PC-3 (cell line): ENCODE measurements around the gene PTGS2.

Source experiments
- EZH2 ChIP-seq: fragments of 300-600 bp; sonication (generic); IDR thresholded peaks from one replicate; pipeline ENCODE4 v1.6.1; 2017; ENCODE audit warnings: antibody characterized with exemption, mild to moderate bottlenecking, low read length; ENCODE audit not compliant: unreplicated experiment
- EZH2phosphoT487 ChIP-seq: fragments of 300-600 bp; sonication (generic); IDR thresholded peaks from 2 replicates; pipeline ENCODE4 v1.6.1; 2018; ENCODE audit warnings: mild to moderate bottlenecking, antibody characterized with exemption, low read length, borderline replicate concordance
- TF ChIP-seq, protein P1 (sequence below): fragments of 300-600 bp; sonication (generic); conservative IDR thresholded peaks from 2 replicates; pipeline ENCODE4 v1.5.1; 2017; ENCODE audit warnings: antibody characterized with exemption, low read depth, mild to moderate bottlenecking, low read length

DNA sequence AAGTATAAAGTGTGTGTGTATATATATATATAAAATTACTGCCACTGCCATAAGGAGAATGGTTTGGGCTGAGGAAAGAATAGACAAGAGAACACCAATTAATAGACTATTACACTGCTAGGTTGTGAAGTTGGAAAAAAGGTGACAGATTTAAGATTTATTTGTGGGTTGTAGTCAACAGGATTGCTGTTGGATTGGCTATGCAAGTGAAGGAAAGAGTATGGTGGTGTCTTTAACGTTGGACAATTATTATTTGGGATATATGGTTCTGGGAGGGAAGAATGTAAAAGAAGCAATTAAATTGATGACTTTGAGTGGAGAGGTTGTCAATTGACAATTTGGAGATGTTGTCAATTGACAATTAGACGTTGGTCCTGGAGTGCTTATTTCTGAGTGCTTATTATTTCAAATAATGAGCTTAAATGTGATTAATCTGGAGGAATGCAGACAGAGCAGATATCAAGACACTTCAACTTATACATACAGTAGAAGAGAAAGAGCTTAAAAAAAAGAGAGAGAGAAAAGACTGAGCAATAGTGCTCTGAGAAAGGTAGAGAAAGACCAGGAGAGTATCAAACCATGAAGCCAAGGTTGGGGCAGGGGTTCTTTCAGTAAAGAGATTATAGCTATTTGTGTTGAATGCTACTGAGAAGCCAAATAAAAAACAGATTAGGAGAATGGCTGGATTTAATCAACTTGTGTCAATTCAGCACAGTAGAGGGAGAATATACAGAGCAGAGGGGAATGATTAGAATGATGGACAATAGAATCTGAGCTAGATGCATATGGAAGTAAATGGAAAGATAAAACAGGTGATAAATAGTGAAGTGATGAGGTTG, 9.7 kb downstream of the PTGS2 start:
- TF ChIP-seq, protein P1, sequence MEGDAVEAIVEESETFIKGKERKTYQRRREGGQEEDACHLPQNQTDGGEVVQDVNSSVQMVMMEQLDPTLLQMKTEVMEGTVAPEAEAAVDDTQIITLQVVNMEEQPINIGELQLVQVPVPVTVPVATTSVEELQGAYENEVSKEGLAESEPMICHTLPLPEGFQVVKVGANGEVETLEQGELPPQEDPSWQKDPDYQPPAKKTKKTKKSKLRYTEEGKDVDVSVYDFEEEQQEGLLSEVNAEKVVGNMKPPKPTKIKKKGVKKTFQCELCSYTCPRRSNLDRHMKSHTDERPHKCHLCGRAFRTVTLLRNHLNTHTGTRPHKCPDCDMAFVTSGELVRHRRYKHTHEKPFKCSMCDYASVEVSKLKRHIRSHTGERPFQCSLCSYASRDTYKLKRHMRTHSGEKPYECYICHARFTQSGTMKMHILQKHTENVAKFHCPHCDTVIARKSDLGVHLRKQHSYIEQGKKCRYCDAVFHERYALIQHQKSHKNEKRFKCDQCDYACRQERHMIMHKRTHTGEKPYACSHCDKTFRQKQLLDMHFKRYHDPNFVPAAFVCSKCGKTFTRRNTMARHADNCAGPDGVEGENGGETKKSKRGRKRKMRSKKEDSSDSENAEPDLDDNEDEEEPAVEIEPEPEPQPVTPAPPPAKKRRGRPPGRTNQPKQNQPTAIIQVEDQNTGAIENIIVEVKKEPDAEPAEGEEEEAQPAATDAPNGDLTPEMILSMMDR: no peak
- TF ChIP-seq EZH2 (no peak), EZH2phosphoT487 (no peak)
